Stomach (tissue), 9 donors: Measurements from ENCODE around the gene C9orf43. TPM values are rescaled to one million over a fixed set of nuclear protein-coding genes. Genes with fewer than 3 reads are reported as not detected.
A peak's percentile ranks its signal among the peaks of the same experiment; 100 is the strongest.

Experiments
- DNase-seq, 2 donors: peaks; one replicate each; pipeline versions ENCODE4 v3.0.0 to v3.0.0-alpha.2; 2013 to 2019
- H3K27ac ChIP-seq, 5 donors: fragments of 200-600 bp in 4 of 5; sonication (generic) in 4 of 5; one replicate each; pipeline ENCODE4 v1.5.1; 2013 to 2019; ENCODE audit warnings: mild to moderate bottlenecking in 1 of 5, moderate library complexity in 1 of 5
- H3K27me3 ChIP-seq, 3 donors: fragments of 200-600 bp; sonication (generic); one replicate each; pipeline ENCODE4 v1.5.1; 2017 to 2019; ENCODE audit warnings: mixed run types in 1 of 3
- H3K36me3 ChIP-seq, 4 donors: fragments of 200-600 bp; sonication (generic); 1 replicate in 3 of 4; 2 replicates in 1 of 4; pipeline ENCODE4 v1.5.1; 2016 to 2019
- H3K4me1 ChIP-seq, 4 donors: fragments of 200-600 bp; sonication (generic); one replicate each; pipeline ENCODE4 v1.5.1; 2016 to 2019
- H3K4me3 ChIP-seq, 4 donors: fragments of 200-600 bp; sonication (generic) in 3 of 4; one replicate each; pipeline ENCODE4 v1.5.1; 2016 to 2019; ENCODE audit warnings: mild to moderate bottlenecking in 1 of 4
- H3K9me3 ChIP-seq, 4 donors: fragments of 200-600 bp; sonication (generic); one replicate each; pipeline ENCODE4 v1.5.1; 2016 to 2019
- CTCF ChIP-seq, 7 experiments: fragments of 450-650 bp in 4 of 7; fragments of 200-600 bp in 3 of 7; sonication (generic) in 3 of 7; IDR thresholded peaks; one replicate each; pipeline ENCODE4 v1.5.1; 2016 to 2019; ENCODE audit warnings: antibody characterized with exemption in 7 of 7, control low read depth in 2 of 7, mild to moderate bottlenecking in 1 of 7
- EP300 ChIP-seq: sonication (generic); formaldehyde crosslinking; IDR thresholded peaks from one replicate; pipeline ENCODE4 v1.6.1; 2017; ENCODE audit warnings: antibody characterized with exemption
- POLR2A ChIP-seq, 4 donors: fragments of 450-650 bp; IDR thresholded peaks; one replicate each; pipeline ENCODE4 v1.6.1; 2016; ENCODE audit warnings: antibody characterized with exemption in 4 of 4, control low read depth in 2 of 4, mild to moderate bottlenecking in 1 of 4, moderate library complexity in 1 of 4
- POLR2AphosphoS5 ChIP-seq, 3 donors: sonication (generic); formaldehyde crosslinking; IDR thresholded peaks; one replicate each; pipeline ENCODE4 v1.6.1; 2016; ENCODE audit warnings: antibody characterized with exemption in 3 of 3
- WGBS, 5 donors: extraction: QIAGEN DNeasy Blood & Tissue Kit in 3 of 5; methylation state at CpG; one replicate each; pipeline versions ENCODE4 v1.1.5 to v1.1.7; 2013 to 2018; 5-methylcytosine and 5-hydroxymethylcytosine counted together
- intact Hi-C: fragments of 100-400 bp; cut with DNase I; formaldehyde crosslinking; loops from one replicate; pipeline ENCODE4 v1.15.1; 2023; ENCODE audit warnings: low total_unique reads
- polyA plus RNA-seq, 3 donors: library from polyadenylated mRNA; stranded (reverse); fragments of 200-250 nt; gene quantifications; one replicate each; pipeline ENCODE4 v1.2.3, GENCODE V29; 2013
- total RNA-seq, 5 donors: library from RNA; depleted of rRNA; stranded (reverse); fragments of >200 nt; gene quantifications; one replicate each; pipeline versions ENCODE4 v1.1.0 to v1.2.3, GENCODE V29; 2014 to 2016
- donor health status: healthy with polysubstance abuse.
- donor health status: Bipolar disorder and iron deficiency.
- donor health status: healthy.

C9orf43 gene
- total and polyA plus RNA-seq, 8 donors, result 0.19 to 0.61 (median 0.58) TPM; not detected in 3

DNA sequence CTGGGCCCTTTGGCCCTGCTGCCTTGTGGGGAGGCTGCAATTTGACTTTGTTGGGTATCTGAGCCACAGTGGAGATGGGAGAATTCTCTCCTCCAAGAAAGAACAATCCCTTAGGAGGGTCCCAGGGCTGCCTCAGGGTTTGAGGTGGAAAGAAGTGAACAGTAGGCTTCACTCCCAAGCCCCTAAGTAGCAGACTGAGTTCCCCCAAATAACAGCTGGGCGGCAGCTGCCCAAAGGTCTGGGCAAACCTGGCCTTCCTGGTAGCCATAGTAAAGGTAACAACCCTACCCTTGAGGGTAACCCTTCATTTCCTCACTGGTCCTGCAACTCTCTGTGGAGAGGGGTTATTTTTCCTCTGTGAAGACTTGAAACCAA lies 53.7 kb downstream of the C9orf43 start:
- H3K27ac ChIP-seq, result peak overlapping the region; percentile 69 to 85 (median 83)
- peaks cover 3 to 41% (median 29%) of the 10 kb centered on the region in 4 donors for H3K4me1 ChIP-seq
- DNase-seq, result no peak
- intact Hi-C loops, result loop anchor here (10.0 kb wide), 1 partner anchor 111 kb away; no protein-coding TSS in a partner anchor
- no peaks in the 10 kb centered on the region for H3K36me3 ChIP-seq
- 40 to 90% (median 58%) methylated on average over 1 of the region's 1 CpG for WGBS, 5 donors
- peak overlapping the region; percentile 47 to 63 (median 52) for H3K4me3 ChIP-seq
- H3K9me3 ChIP-seq, result no peaks in the 10 kb centered on the region
- no peak for TF ChIP-seq CTCF (IDR thresholded peaks at IDR 0.05)
- no peak for TF ChIP-seq EP300
- TF ChIP-seq POLR2A (IDR thresholded peaks at IDR 0.05), result no peak
- TF ChIP-seq POLR2AphosphoS5 (IDR thresholded peaks at IDR 0.05), result no peak
- no peaks in the 10 kb centered on the region for H3K27me3 ChIP-seq

DNA sequence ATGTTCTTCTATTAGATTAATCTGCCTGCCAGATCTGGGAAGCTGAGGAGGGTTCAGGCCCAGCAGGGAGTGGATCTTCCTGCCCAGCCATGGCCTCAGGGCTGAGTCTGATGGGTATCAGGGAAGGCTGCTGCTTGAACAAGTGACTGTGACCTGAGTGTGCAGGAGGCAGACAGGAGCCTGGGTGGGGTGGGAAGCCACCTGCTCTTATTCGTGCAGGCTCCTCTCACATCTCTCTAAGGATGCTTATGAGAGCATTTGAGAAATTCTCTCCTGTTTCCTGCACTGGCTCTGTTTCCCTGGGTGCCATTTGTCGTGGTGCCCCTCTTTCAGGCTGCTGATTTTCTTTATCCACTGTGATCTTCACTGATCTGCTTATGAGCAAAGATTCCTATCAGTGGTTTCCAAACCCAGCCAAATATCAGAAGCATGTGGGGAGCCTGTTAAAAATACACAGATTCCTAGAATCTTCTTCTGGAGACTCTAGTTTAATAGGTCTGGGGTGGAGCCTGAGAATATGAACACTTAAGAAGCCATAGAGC lies 55.1 kb downstream of the C9orf43 start:
- Histone ChIP-seq H3K36me3 (no peaks in the 10 kb centered on the region), H3K9me3 (no peaks in the 10 kb centered on the region), H3K27me3 (no peaks in the 10 kb centered on the region), H3K4me1 (peaks cover 5 to 48% (median 34%) of the 10 kb centered on the region in 4 donors), H3K27ac (peak overlapping the region in 4 of 5 donors; percentile 1 to 85 (median 44)), H3K4me3 (no peak overlapping the region)
- intact Hi-C loops, result loop anchor here (10.0 kb wide), 1 partner anchor 109 kb away; no protein-coding TSS in a partner anchor
- 61 to 83% (median 69%) methylated on average over 1 to 2 of the region's 2 CpGs for WGBS, 5 donors
- no peak for DNase-seq
- TF ChIP-seq POLR2AphosphoS5 (IDR thresholded peaks at IDR 0.05), result no peak
- TF ChIP-seq CTCF (IDR thresholded peaks at IDR 0.05), result no peak
- no peak for TF ChIP-seq EP300
- TF ChIP-seq POLR2A (IDR thresholded peaks at IDR 0.05), result no peak

DNA sequence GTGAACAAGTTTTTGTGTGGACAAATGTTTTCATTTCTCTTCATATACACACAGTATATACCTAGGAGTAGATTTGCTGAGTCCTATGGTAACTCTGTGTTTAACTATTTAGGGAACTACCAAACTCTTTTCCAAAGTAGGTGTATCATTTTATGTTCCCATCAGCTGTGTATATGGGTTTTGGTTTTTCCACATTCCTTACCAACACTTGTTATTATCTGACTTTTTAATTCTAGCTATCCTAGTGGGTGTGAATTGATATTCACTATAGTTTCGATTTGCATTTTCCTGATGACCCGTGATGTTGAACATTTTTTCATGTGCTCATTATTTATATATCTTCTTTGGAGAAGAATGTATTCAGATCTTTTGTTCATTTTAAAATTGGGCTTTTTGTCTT lies 56.6 kb downstream of the C9orf43 start:
- H3K9me3 ChIP-seq, result no peaks in the 10 kb centered on the region
- no peak overlapping the region for H3K27ac ChIP-seq
- 75 to 99% (median 98%) methylated on average over 2 of the region's 2 CpGs for whole genome bisulfite sequencing, 5 donors
- H3K4me1 ChIP-seq, result peaks cover 5 to 51% (median 36%) of the 10 kb centered on the region in 4 donors
- no peaks in the 10 kb centered on the region for H3K36me3 ChIP-seq
- intact Hi-C loops, result loop anchor here (10.0 kb wide), 1 partner anchor 108 kb away; no protein-coding TSS in a partner anchor
- DNase-seq, result no peak
- TF ChIP-seq EP300 (no peak), POLR2A (IDR thresholded peaks at IDR 0.05) (no peak), CTCF (IDR thresholded peaks at IDR 0.05) (no peak), POLR2AphosphoS5 (IDR thresholded peaks at IDR 0.05) (no peak)
- H3K27me3 ChIP-seq, result no peaks in the 10 kb centered on the region
- no peak overlapping the region for H3K4me3 ChIP-seq

- 46 to 63% (median 54%) methylated on average over 6 of the region's 6 CpGs for WGBS, 5 donors
Measured at GRCh38 chr9:113468716-113469448, 58.3 kb downstream of the C9orf43 start.

More at GRCh38 chr9:113468716-113469448, 58.3 kb downstream of the C9orf43 start:
- peak overlapping the region in 2 of 5 donors; percentile 27 to 40 for H3K27ac ChIP-seq
- no peaks in the 10 kb centered on the region for H3K9me3 ChIP-seq
- TF ChIP-seq EP300 (no peak), POLR2AphosphoS5 (IDR thresholded peaks at IDR 0.05) (no peak), POLR2A (IDR thresholded peaks at IDR 0.05) (no peak), CTCF (IDR thresholded peaks at IDR 0.05) (no peak)
- no peaks in the 10 kb centered on the region for H3K36me3 ChIP-seq
- H3K27me3 ChIP-seq, result no peaks in the 10 kb centered on the region
- H3K4me1 ChIP-seq, result peaks cover 5 to 42% (median 25%) of the 10 kb centered on the region in 4 donors
- peak in 1 of 2 donors; percentile 53 for DNase-seq
- intact Hi-C loops, result loop anchor here (10.0 kb wide), 1 partner anchor 106 kb away; no protein-coding TSS in a partner anchor
- H3K4me3 ChIP-seq, result no peak overlapping the region
